ENCODE measurements around the gene GLRA2.

DNA sequence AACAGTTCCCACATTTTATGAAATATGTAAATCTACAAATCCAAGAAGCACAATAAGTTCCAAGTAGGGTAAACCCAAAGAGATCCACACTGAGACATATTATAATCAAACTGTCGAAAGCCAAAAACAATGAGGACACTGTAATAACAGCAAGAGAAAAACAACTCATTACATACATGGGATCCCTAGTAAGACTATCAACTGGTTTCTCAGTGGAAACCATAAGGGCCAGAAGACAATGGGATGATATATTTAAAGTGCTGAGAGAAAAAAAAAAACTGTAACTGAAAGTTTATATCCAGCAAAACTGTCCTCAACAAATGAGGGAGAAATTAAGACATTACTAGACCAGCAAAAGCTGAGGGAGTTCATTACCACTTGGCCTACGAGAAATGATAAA is 34.7 kb downstream of the GLRA2 start:
- no peak for TF ChIP-seq EP300 (IDR thresholded peaks at IDR 0.05; ENCODE audit: borderline replicate concordance)
- no peak for TF ChIP-seq TCF12 (IDR thresholded peaks at IDR 0.05; ENCODE audit: low read depth)
- no peak for TF ChIP-seq RAD21 (IDR thresholded peaks at IDR 0.05; ENCODE audit: low read depth)
- TF ChIP-seq TAF1 (IDR thresholded peaks at IDR 0.05; ENCODE audit: low read depth) = no peak
- TF ChIP-seq, protein P1, sequence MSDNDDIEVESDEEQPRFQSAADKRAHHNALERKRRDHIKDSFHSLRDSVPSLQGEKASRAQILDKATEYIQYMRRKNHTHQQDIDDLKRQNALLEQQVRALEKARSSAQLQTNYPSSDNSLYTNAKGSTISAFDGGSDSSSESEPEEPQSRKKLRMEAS (IDR thresholded peaks at IDR 0.05) = no peak
- no peak for TF ChIP-seq EGR1 (IDR thresholded peaks at IDR 0.05)
- TF ChIP-seq, protein P2, sequence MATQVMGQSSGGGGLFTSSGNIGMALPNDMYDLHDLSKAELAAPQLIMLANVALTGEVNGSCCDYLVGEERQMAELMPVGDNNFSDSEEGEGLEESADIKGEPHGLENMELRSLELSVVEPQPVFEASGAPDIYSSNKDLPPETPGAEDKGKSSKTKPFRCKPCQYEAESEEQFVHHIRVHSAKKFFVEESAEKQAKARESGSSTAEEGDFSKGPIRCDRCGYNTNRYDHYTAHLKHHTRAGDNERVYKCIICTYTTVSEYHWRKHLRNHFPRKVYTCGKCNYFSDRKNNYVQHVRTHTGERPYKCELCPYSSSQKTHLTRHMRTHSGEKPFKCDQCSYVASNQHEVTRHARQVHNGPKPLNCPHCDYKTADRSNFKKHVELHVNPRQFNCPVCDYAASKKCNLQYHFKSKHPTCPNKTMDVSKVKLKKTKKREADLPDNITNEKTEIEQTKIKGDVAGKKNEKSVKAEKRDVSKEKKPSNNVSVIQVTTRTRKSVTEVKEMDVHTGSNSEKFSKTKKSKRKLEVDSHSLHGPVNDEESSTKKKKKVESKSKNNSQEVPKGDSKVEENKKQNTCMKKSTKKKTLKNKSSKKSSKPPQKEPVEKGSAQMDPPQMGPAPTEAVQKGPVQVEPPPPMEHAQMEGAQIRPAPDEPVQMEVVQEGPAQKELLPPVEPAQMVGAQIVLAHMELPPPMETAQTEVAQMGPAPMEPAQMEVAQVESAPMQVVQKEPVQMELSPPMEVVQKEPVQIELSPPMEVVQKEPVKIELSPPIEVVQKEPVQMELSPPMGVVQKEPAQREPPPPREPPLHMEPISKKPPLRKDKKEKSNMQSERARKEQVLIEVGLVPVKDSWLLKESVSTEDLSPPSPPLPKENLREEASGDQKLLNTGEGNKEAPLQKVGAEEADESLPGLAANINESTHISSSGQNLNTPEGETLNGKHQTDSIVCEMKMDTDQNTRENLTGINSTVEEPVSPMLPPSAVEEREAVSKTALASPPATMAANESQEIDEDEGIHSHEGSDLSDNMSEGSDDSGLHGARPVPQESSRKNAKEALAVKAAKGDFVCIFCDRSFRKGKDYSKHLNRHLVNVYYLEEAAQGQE (IDR thresholded peaks at IDR 0.05; ENCODE audit: low read depth) = no peak
- TF ChIP-seq CEBPB (IDR thresholded peaks at IDR 0.05) = no peak
- TF ChIP-seq NFIC (IDR thresholded peaks at IDR 0.05) = no peak
- no peak for TF ChIP-seq TEAD4 (IDR thresholded peaks at IDR 0.05)
- TF ChIP-seq FOXM1 (IDR thresholded peaks at IDR 0.05; ENCODE audit: borderline replicate concordance, low read depth) = no peak
- no peak for TF ChIP-seq ZBTB7A (IDR thresholded peaks at IDR 0.05; ENCODE audit: low read depth)
- TF ChIP-seq, protein P3, sequence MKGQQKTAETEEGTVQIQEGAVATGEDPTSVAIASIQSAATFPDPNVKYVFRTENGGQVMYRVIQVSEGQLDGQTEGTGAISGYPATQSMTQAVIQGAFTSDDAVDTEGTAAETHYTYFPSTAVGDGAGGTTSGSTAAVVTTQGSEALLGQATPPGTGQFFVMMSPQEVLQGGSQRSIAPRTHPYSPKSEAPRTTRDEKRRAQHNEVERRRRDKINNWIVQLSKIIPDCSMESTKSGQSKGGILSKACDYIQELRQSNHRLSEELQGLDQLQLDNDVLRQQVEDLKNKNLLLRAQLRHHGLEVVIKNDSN (IDR thresholded peaks at IDR 0.05) = no peak

Measured in Ishikawa (cell line).